ENCODE data around the gene TIGIT. TPM values are rescaled to one million over a fixed set of nuclear protein-coding genes. Genes with fewer than 3 reads are reported as not detected.

Gene TIGIT
- polyA plus RNA-seq, 3 donors from 2014 or later: 58.7 to 89.9 (median 87.3) TPM

DNA sequence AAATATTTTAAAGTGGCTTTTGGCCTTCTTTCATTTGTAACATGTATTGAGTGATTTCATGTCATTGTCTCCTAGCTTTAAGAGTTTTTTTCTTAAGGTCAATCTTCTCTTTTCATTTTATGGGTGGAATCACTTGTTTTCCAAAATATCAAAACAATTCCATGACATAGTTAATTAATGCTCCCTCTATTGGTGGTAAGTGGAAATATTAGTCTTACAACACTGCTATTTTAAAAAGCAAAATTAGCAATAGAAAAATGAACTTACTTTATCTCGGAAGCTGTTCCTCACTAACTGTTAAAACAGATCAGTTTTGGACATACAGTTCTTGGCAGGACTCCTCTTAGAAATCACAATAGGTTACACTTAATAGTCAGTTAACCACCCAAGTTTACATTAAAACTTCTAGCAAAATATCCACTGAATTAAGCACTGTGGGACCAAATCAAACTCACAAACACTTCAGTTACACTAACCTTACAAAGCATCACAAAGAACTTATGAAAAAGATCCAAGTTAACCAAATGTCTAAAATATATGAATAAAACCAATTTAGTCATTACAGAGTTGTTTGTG, 42.4 kb downstream of the TIGIT start:
- H3K36me3 Mint-ChIP-seq: peaks cover 7 to 13% (median 8%) of the 10 kb centered on the region in 3 donors
- H3K9me3 Mint-ChIP-seq: no peaks in the 10 kb centered on the region
- peaks cover 42 to 72% of the 10 kb centered on the region in 2 donors for H3K4me1 Mint-ChIP-seq
- H3K27ac Mint-ChIP-seq: peak overlapping the region in 3 of 6 donors; percentile 36 to 46 (median 40)
- peaks cover 0 to 7% (median 3%) of the 10 kb centered on the region in 3 donors for H3K27me3 Mint-ChIP-seq (ENCODE audit: low read depth in 3 of 3)
- no peak overlapping the region for H3K4me3 Mint-ChIP-seq
- no peak for DNase-seq

DNA sequence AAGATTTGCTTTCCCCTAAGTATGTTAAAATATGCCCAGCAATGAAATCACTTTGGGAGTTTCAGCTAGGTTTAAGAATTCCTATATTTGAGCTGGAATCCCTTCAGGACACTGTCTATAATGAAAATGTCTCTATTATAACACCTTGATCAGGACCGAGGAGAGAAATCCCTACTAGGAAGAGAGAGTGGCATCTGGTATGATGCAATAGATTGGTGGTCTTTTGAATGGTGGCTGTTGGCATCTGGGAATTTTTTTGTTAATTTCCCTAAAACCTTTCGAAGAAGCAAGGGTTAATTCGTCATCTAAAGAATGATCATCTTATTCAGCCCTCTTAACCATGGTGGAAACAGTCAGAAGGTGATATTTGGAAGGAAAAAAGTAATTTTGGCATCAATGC, 43.0 kb downstream of the TIGIT start:
- H3K4me3 Mint-ChIP-seq: peak overlapping the region in 1 of 5 donors; percentile 7
- H3K27me3 Mint-ChIP-seq (ENCODE audit: low read depth in 3 of 3): peaks cover 0 to 7% (median 3%) of the 10 kb centered on the region in 3 donors
- DNase-seq: no peak
- H3K9me3 Mint-ChIP-seq: no peaks in the 10 kb centered on the region
- H3K4me1 Mint-ChIP-seq: peaks cover 37 to 67% of the 10 kb centered on the region in 2 donors
- H3K27ac Mint-ChIP-seq: peak overlapping the region in 1 of 6 donors; percentile 21
- peaks cover 4 to 9% (median 7%) of the 10 kb centered on the region in 3 donors for H3K36me3 Mint-ChIP-seq

DNA sequence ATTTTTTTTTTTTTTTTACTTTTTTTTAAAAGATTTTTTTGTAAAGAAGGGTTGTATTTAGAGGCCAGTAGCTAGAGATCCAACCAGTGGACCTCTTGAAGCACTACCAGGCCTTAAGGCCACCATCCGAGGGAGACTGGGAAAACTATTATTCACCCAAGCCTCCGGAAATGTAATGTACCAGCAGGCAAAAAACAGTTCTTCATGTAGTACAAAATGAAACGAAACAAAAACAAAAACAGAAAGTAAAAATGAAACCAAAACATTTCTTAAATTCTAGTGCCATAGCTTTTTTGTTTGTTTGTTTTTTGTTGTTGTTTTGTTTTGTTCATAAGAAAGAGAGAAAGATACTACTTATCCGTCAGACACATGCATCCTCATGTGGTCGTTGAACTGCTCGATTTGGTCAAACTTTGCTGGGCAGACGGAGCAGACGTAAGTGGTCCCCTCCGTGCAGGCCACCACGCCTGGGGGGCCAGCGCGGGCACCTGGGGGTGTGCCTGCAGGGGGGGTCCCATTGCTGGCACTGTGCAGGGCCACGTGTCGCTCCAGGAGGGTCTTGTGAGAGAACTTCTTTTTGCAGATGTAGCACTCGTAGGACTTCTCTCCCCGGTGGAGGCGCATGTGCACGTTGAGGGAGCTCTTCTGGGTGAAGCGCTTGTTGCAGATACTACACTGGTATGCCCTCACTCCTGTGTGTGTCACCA, 45.0 kb downstream of the TIGIT start:
- Mint-ChIP-seq H3K27ac (peak overlapping the region; percentile 81 to 93 (median 90)), H3K27me3 (ENCODE audit: low read depth in 3 of 3) (peaks cover 0 to 6% (median 3%) of the 10 kb centered on the region in 3 donors), H3K4me1 (peaks cover 22 to 48% of the 10 kb centered on the region in 2 donors), H3K9me3 (no peaks in the 10 kb centered on the region), H3K4me3 (peak overlapping the region; percentile 36 to 76 (median 66)), H3K36me3 (peaks cover 3 to 7% (median 7%) of the 10 kb centered on the region in 3 donors)
- DNase-seq: peak; percentile 25 to 40 (median 38)

DNA sequence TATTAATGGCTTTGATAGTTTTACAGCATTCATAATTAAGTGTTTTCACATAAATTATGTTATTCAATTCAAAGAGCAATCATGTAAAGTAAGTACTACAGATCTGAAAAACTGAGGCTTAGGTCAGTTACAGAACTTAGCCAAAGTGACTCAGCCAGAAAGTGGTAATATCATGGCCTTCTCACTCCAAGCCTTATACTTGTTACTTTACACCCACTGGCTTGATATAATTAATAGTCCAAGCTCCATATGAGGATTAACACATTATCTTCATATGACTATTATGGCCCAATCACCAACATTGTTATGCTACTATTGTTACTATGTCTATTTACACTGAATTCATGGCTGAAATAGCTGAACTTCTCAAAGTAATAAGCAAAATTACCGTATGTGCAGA, 50.7 kb downstream of the TIGIT start:
- Mint-ChIP-seq H3K27ac (peak overlapping the region in 2 of 6 donors; percentile 47), H3K27me3 (ENCODE audit: low read depth in 3 of 3) (peaks cover 0 to 1% (median 0%) of the 10 kb centered on the region in 3 donors), H3K4me3 (no peak overlapping the region)

DNA sequence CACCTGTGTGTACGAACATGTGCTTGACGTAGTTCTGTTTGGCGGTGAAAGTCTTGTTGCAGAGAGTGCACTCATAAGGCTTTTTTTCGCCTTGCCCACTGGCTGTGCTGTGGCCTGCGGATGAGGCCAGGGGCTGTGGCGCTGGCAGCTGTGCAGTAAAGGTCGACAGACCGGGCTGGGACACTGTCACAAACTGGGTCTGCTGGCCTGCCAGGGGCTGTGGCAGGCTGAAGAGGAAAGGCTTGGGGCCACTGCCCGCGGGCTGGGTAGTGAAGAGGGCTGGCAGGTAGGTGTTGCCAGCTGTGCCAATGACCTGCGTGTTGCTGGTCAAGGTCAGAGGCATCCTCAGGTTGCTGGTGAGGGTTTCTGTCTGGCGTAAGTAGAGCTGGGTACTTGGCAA, 56.4 kb downstream of the TIGIT start:
- Mint-ChIP-seq H3K9me3 (no peaks in the 10 kb centered on the region), H3K36me3 (peaks cover 14 to 26% (median 18%) of the 10 kb centered on the region in 3 donors), H3K27me3 (ENCODE audit: low read depth in 3 of 3) (no peaks in the 10 kb centered on the region), H3K4me3 (no peak overlapping the region), H3K27ac (no peak overlapping the region), H3K4me1 (peaks cover 6 to 12% of the 10 kb centered on the region in 2 donors)
- DNase-seq: no peak

More for the DNA sequence above, 50.7 kb downstream of the TIGIT start:
- no peak for DNase-seq
- H3K4me1 Mint-ChIP-seq: peaks cover 15 to 32% of the 10 kb centered on the region in 2 donors
- peaks cover 8 to 16% (median 16%) of the 10 kb centered on the region in 3 donors for H3K36me3 Mint-ChIP-seq
- no peaks in the 10 kb centered on the region for H3K9me3 Mint-ChIP-seq

DNA sequence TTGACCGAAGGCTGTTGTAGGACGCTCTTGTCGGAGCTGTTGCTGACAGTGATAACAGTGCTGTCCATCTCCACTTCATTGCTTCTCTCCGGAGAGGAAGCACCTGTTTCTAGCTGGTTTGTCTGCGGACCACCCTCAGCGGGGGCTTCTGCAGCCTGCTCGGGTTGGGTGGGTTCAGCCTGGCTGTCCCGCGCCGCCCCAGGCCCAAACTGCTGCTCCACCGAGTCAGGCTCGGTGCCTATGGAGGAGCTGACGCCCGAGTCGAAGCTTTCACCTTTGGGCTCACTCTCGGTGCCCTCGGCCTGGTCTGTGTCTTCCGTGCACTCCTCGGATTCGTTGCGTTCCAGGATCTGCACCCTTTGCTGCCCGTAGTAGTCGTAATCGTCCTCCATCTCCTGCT, 56.9 kb downstream of the TIGIT start:
- H3K36me3 Mint-ChIP-seq: peaks cover 14 to 26% (median 18%) of the 10 kb centered on the region in 3 donors
- no peaks in the 10 kb centered on the region for H3K9me3 Mint-ChIP-seq
- no peaks in the 10 kb centered on the region for H3K27me3 Mint-ChIP-seq (ENCODE audit: low read depth in 3 of 3)
- H3K4me3 Mint-ChIP-seq: no peak overlapping the region
- peaks cover 4 to 8% of the 10 kb centered on the region in 2 donors for H3K4me1 Mint-ChIP-seq
- no peak overlapping the region for H3K27ac Mint-ChIP-seq
- DNase-seq: no peak

DNA sequence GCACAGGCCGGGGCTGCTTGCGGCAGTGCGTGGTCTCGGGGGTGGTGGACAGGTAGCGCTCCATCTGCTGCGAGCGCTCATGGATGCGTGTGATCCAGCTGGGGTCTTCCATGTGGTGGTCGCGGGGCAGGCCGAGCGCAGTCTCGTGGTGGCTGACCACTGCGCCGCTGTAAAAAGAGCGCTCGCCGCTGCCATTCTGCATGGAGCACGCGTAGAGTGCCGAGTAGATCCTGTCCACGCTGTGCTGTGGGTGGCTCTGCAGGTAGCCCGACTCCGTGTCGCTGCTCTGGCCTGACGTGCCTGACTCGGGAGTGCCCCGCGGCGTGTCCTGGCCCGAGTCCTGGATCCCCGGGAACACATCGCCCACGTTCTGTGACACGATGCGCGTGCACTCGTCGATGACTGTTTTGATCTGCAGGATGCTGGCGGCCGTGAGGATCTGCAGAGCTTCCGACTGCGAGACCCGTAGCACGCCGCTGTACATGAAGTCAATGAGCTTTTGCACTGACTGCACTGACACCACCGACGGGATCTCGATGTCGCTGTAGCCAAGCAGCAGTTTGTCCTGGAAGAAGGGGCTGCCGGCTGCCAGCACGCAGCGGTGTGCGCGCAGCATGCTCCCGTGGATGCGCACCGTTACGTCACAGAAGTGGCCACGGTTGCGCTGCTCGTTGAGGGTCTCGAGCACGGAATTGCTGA, 57.4 kb downstream of the TIGIT start:
- Mint-ChIP-seq H3K4me1 (peaks cover under 1 to 2% of the 10 kb centered on the region in 2 donors), H3K4me3 (no peak overlapping the region), H3K9me3 (no peaks in the 10 kb centered on the region), H3K27ac (no peak overlapping the region), H3K27me3 (ENCODE audit: low read depth in 3 of 3) (no peaks in the 10 kb centered on the region), H3K36me3 (peaks cover 14 to 26% (median 18%) of the 10 kb centered on the region in 3 donors)
- no peak for DNase-seq

DNA sequence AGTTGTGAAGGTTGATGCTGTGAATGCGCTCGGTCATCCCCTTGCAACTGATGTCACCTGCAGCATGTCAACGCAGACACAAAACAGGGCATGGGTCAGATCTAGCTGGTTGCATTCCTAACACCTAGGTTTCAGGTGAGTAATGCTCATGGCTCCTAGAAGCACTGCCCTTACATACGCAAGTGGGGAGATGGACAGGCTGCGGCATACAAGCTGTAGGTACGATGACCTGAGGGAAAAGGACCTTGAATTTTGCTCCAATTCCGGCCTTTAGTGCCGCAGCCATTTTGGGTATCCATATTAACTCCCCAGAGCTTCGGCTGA, 58.0 kb downstream of the TIGIT start:
- no peak overlapping the region for H3K4me3 Mint-ChIP-seq
- H3K4me1 Mint-ChIP-seq: no peaks in the 10 kb centered on the region
- no peak overlapping the region for H3K27ac Mint-ChIP-seq
- no peak for DNase-seq
- H3K9me3 Mint-ChIP-seq: no peaks in the 10 kb centered on the region
- H3K36me3 Mint-ChIP-seq: peaks cover 14 to 26% (median 18%) of the 10 kb centered on the region in 3 donors
- H3K27me3 Mint-ChIP-seq (ENCODE audit: low read depth in 3 of 3): no peaks in the 10 kb centered on the region

DNA sequence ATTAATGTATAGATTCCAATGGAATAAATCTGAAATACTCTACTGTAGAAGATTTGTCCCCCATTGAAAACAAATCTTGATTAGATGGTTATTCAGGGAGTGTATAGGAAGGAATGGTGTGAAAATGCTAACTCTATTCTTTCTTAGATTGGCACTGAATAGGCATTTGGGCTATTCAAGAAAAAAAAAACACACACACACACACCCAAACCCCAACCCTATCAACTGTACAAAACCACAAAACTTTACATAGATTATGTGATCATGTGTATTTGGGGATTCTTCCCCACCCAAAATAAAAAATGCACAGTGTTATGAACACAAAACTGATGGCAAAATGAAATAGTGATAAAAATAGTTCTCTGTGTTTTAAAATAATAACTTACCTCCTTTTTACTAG, 61.8 kb downstream of the TIGIT start:
- peaks cover 0 to 5% (median 0%) of the 10 kb centered on the region in 3 donors for H3K36me3 Mint-ChIP-seq
- no peak overlapping the region for H3K4me3 Mint-ChIP-seq
- no peaks in the 10 kb centered on the region for H3K9me3 Mint-ChIP-seq
- no peaks in the 10 kb centered on the region for H3K27me3 Mint-ChIP-seq (ENCODE audit: low read depth in 3 of 3)
- DNase-seq: no peak
- no peak overlapping the region for H3K27ac Mint-ChIP-seq
- H3K4me1 Mint-ChIP-seq: no peaks in the 10 kb centered on the region

DNA sequence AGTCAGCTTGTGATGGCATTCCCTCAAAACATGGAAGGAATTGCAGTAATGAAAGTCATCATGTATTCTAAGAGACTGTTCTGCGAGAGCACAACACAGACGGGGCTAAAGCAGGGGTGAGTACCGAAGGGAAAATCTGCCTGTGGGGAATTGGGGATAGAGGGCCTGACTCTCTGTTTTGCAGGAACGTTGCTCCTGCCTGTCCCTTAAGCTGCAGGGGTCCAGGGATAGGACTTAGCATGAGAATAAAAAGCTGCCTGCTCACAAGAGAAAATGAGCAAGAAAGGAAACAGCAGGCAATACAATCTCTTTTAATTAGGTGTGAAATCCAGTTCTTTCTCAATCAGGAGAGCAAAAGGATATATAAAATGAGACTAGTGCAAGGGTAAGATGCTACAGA, 62.2 kb downstream of the TIGIT start:
- no peak for DNase-seq
- H3K36me3 Mint-ChIP-seq: peaks cover 0 to 5% (median 0%) of the 10 kb centered on the region in 3 donors
- H3K27me3 Mint-ChIP-seq (ENCODE audit: low read depth in 3 of 3): no peaks in the 10 kb centered on the region
- H3K4me1 Mint-ChIP-seq: no peaks in the 10 kb centered on the region
- H3K9me3 Mint-ChIP-seq: no peaks in the 10 kb centered on the region
- no peak overlapping the region for H3K27ac Mint-ChIP-seq
- no peak overlapping the region for H3K4me3 Mint-ChIP-seq

DNA sequence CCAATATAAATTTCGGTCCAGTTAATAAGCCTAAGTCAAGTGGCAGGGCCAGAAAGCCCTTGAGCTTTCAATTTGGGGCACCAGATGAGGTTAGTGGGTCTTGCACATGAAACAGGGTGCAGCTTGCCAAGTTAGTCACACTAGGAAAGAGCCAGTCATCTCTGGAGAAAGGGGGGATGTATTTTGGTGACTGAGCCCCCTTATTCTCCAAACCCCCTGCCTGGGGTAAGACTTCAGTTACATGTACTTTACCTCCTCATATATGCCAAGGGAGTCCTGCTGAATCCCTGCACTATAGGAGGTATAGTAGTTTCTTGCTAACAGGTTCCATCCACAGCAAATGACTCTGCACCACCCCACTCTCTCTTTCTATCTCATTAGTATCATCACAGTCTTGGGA, 62.7 kb downstream of the TIGIT start:
- Mint-ChIP-seq H3K4me3 (no peak overlapping the region), H3K9me3 (no peaks in the 10 kb centered on the region), H3K27me3 (ENCODE audit: low read depth in 3 of 3) (no peaks in the 10 kb centered on the region), H3K27ac (no peak overlapping the region), H3K36me3 (peaks cover 0 to 5% (median 0%) of the 10 kb centered on the region in 3 donors), H3K4me1 (no peaks in the 10 kb centered on the region)
- no peak for DNase-seq

All from immature natural killer cell (primary cell).